CD1c-positive myeloid dendritic cell (primary cell): ENCODE measurements around the gene ABLIM1.

ENCODE experiments used
- DNase-seq: peaks from one replicate; pipeline ENCODE4 v3.0.0-alpha.2; 2016; ENCODE audit errors: extremely low spot score

The ABLIM1 gene

GRCh38 chr10:114545819-114546218, 112.3 kb downstream of the ABLIM1 start:
- no peak for DNase-seq

GRCh38 chr10:114545071-114545470, 113.0 kb downstream of the ABLIM1 start:
- no peak for DNase-seq

GRCh38 chr10:114544045-114544659, 113.9 kb downstream of the ABLIM1 start:
- DNase-seq, result peak; percentile 17

- no peak for DNase-seq
Observed at GRCh38 chr10:114543456-114543855, 114.6 kb downstream of the ABLIM1 start.

DNA sequence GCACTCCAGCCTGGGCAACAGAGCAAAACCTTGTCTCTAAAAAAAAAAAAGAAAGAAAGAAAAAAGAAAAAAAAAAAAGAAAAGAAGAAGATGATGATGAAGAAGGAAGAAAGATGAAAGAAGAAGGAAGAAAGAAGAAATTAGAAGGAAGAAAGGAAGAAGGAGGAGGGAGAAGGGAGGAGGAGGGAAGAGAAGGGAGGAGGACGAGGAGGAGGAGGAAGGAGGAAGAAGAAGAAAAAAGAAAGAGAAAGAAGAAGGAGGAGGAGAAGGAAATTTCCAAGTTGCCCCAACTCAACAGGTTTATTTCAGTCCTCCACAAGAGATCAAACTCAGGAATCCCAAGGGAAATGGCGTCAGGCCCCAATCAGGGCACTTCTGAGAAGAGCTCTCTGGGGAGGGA, 115.7 kb downstream of the ABLIM1 start:
- no peak for DNase-seq

GRCh38 chr10:114541797-114542160, 116.3 kb downstream of the ABLIM1 start:
- DNase-seq, result no peak

- DNase-seq, result peak; percentile 29
Observed at GRCh38 chr10:114541081-114541796, 116.8 kb downstream of the ABLIM1 start.

DNA sequence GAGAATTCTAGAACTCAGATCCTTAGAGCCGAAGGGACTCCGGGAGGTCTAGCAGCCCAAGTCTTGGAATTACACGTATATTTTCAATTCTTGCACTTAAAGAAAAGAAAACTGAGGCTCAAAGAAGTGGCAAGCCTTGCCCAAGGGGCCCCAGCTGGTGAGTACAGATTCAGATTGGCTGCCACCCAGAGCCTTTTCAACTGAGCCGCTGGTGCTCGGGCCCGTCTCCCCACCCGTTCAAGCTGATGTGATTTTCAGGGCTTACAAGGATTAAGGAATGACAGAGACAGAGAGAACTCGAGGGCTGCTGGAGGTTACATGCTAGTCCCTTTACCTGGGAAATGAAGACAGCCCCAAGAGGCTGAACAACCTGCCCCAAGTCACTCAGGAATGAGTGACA, 117.8 kb downstream of the ABLIM1 start:
- no peak for DNase-seq

DNA sequence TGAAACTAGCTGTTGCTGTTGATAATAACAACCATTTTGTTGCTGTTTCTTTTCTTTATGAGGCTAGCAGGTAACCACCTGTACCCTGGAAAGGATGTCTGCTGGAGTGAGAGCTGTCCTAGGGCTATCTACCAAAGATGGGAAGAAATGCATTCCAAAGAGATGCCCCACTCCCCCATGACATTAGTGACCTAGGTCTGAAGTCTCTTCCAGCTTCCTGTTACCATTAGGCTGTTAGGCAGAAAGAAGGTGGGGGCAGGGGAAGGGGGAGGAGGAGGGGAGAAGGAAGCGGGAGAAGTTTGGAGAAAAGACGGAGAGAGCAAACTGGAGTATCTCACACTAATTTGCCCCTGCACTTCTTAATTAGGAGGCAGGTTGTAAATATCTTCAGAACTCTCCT, 118.5 kb downstream of the ABLIM1 start:
- DNase-seq, result no peak

- DNase-seq, result no peak
Observed at GRCh38 chr10:114538181-114538906, 119.7 kb downstream of the ABLIM1 start.

DNA sequence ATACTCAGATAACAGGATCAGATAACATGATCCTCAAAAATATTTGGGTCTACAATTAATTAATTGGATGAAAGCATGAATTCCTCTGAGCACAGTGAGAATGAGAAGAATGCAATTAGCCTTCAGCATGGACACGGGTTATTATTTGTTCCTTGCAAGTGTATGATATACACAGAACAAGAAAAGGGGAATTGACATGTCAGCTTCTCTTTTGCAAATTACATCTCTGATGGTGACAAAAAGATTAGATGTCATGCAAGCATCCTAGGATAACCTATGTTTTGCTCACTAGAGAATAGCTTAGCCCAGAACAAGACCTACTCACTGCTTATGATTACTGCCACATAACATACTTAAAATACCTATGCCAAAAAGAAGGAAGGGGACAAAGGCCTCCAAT, 120.3 kb downstream of the ABLIM1 start:
- no peak for DNase-seq

GRCh38 chr10:114534571-114534981, 123.5 kb downstream of the ABLIM1 start:
- DNase-seq, result no peak

- no peak for DNase-seq
Observed at GRCh38 chr10:114532226-114532625, 125.8 kb downstream of the ABLIM1 start.

DNA sequence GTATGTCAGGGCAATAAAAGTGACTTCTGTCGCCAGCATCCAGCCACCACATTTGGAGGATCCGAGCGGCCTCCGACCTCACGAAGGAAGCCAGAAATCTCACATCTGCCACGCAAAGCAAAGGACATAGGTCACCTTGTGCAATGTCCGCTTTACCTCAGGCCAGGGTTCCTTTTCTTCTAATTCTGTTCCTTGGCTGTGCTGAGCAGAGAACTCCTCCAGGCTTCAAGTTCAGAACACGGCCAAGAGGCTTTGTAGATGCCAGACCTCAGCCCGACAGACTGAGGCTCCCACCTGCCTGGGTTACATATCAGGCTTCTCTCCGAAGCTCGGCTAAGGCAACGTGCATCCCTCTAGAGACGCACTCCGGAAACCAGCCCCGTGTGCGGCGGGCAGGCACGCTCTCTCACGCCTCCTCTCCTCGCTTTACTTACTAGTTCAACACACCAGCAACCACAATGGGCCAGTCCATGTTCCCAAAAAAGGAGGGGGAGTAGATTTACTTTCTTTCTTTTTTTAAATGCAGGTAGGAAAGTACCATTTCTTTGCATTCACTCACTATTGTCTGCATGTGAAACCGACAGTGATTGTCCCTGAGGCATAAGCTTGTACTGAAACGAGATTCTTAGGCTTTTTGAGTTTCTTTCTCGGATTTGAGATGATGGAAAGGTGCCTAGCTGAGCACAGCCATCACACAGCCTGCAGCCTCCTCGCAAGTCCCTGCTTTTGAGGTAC, 131.4 kb downstream of the ABLIM1 start:
- DNase-seq, result peak; percentile 74

GRCh38 chr10:114526126-114526503, 132.0 kb downstream of the ABLIM1 start:
- peak; percentile 12 for DNase-seq

- no peak for DNase-seq
Observed at GRCh38 chr10:114525368-114525949, 132.6 kb downstream of the ABLIM1 start.

- DNase-seq, result no peak
Observed at GRCh38 chr10:114523876-114524275, 134.2 kb downstream of the ABLIM1 start.

GRCh38 chr10:114521255-114521654, 136.8 kb downstream of the ABLIM1 start:
- DNase-seq, result no peak

- peak; percentile 55 for DNase-seq
Observed at GRCh38 chr10:114520453-114520852, 137.6 kb downstream of the ABLIM1 start.

GRCh38 chr10:114519756-114520293, 138.2 kb downstream of the ABLIM1 start:
- no peak for DNase-seq

- no peak for DNase-seq
Observed at GRCh38 chr10:114519306-114519669, 138.8 kb downstream of the ABLIM1 start.
